HG02852 (cell line): ENCODE measurements around the gene LIPM.

Experiments
- ATAC-seq: cut with Tn5 transposase; IDR thresholded peaks from one replicate; pipeline ENCODE4 v1.9.1; 2021; ENCODE audit warnings: mild to moderate bottlenecking, moderate library complexity; ENCODE audit not compliant: unreplicated experiment

The LIPM gene

GRCh38 chr10:88800152-88801125 lies 2.1 kb upstream of the LIPM start:
- no peak for ATAC-seq

GRCh38 chr10:88803641-88804040 lies 1.1 kb downstream of the LIPM start:
- no peak for ATAC-seq

- no peak for ATAC-seq
These were observed 1.7 kb downstream of the LIPM start for GRCh38 chr10:88804083-88804812.

GRCh38 chr10:88805361-88805760 lies 2.8 kb downstream of the LIPM start:
- ATAC-seq = no peak

- no peak for ATAC-seq
These were observed 3.4 kb downstream of the LIPM start for GRCh38 chr10:88805924-88806323.

- ATAC-seq = no peak
These were observed 7.1 kb downstream of the LIPM start for GRCh38 chr10:88809621-88810020.

GRCh38 chr10:88810196-88810961 lies 7.8 kb downstream of the LIPM start:
- no peak for ATAC-seq

GRCh38 chr10:88813200-88813599 lies 10.7 kb downstream of the LIPM start:
- no peak for ATAC-seq

- ATAC-seq = no peak
These were observed 16.8 kb downstream of the LIPM start for GRCh38 chr10:88819290-88819689.

- no peak for ATAC-seq
These were observed 18.3 kb downstream of the LIPM start for GRCh38 chr10:88820748-88821401.

- no peak for ATAC-seq
These were observed 23.9 kb downstream of the LIPM start for GRCh38 chr10:88826388-88826787.

GRCh38 chr10:88827671-88828070 lies 25.1 kb downstream of the LIPM start:
- ATAC-seq = no peak

GRCh38 chr10:88828310-88828709 lies 25.8 kb downstream of the LIPM start:
- ATAC-seq = no peak

- ATAC-seq = no peak
These were observed 28.2 kb downstream of the LIPM start for GRCh38 chr10:88830643-88831268.

- no peak for ATAC-seq
These were observed 29.2 kb downstream of the LIPM start for GRCh38 chr10:88831709-88832108.

- no peak for ATAC-seq
These were observed 29.8 kb downstream of the LIPM start for GRCh38 chr10:88832376-88832775.

GRCh38 chr10:88833156-88833555 lies 30.6 kb downstream of the LIPM start:
- ATAC-seq = no peak

- no peak for ATAC-seq
These were observed 31.2 kb downstream of the LIPM start for GRCh38 chr10:88833723-88834122.

GRCh38 chr10:88835096-88835909 lies 32.8 kb downstream of the LIPM start:
- ATAC-seq = peak; percentile 84

- ATAC-seq = peak; percentile 14
These were observed 33.3 kb downstream of the LIPM start for GRCh38 chr10:88835910-88836221.
